HepG2 (cell line): ENCODE data around the gene DCDC2C. TPM values are rescaled to one million over a fixed set of nuclear protein-coding genes. Genes with fewer than 3 reads are reported as not detected.

Source experiments
- ATAC-seq: fragments of 200-7000 bp; cut with Tn5 transposase; 3 replicates; pipeline ENCODE4 v1.9.1; 2020; ENCODE audit warnings: mild to moderate bottlenecking, moderate library complexity
- BruUV-seq: library from RNA; stranded (reverse); fragments of 400-500 nt; replicated peaks from 2 replicates; lab custom pipeline; 2021; lab: Mats Ljungman, UMichigan
- CTCF ChIA-PET: fragments of 300-600 bp; formaldehyde crosslinking; extraction: SDS; loops from one replicate; lab custom pipeline; 2021; ENCODE audit warnings: low total read pairs, inconsistent platforms, low intra/inter-chr PET ratio; lab: Yijun Ruan, JAX
- POLR2A ChIA-PET: fragments of 350-600 bp; sonication (Branson Sonifier 250); formaldehyde crosslinking; loops from one replicate; lab custom pipeline; 2020; ENCODE audit warnings: antibody characterized with exemption, inconsistent platforms; lab: Yijun Ruan, JAX
- DNase-seq: peaks from one replicate; pipeline ENCODE4 v3.0.0-alpha.2; 2015; ENCODE audit warnings: low spot score
- FAIRE-seq: peaks from 3 replicates; lab custom pipeline; 2011; peaks lifted over from hg19 to GRCh38; lab: Jason Lieb, UNC
- H2AFZ ChIP-seq: one replicate; pipeline ENCODE4 v1.6.1; 2011; ENCODE audit warnings: low read length, inconsistent platforms
- H3K27ac ChIP-seq: fragments of 300-600 bp; 3 replicates; pipeline ENCODE4 v1.8.0; 2011; ENCODE audit warnings: mixed run types, mild to moderate bottlenecking, mixed read lengths, low read length, inconsistent platforms; ENCODE audit not compliant: insufficient read depth; ENCODE audit errors: extremely low read length
- H3K27me3 ChIP-seq, 2 experiments: fragments of 200-600 bp in 1 of 2; 2 replicates in 1 of 2; 3 replicates in 1 of 2; pipeline versions ENCODE4 v1.6.0 to v1.8.0; 2011; ENCODE audit warnings: low read length in 2 of 2, mild to moderate bottlenecking in 2 of 2, moderate library complexity in 2 of 2, inconsistent platforms in 1 of 2; ENCODE audit not compliant: insufficient read depth in 2 of 2, control insufficient read depth in 1 of 2
- H3K36me3 ChIP-seq, 2 experiments: fragments of 200-600 bp in 1 of 2; replicated peaks in 1 of 2; 2 replicates in 1 of 2; 3 replicates in 1 of 2; pipeline versions ENCODE4 v1.5.1 to v1.8.0; 2011; ENCODE audit warnings: low read length in 2 of 2, inconsistent platforms in 1 of 2; ENCODE audit not compliant: insufficient read depth in 2 of 2, control insufficient read depth in 1 of 2
- H3K4me1 ChIP-seq: 2 replicates; pipeline ENCODE4 v1.5.1; 2012; ENCODE audit warnings: low read length, inconsistent platforms; ENCODE audit not compliant: insufficient read depth
- H3K4me2 ChIP-seq: 2 replicates; pipeline ENCODE4 v1.6.0; 2011; ENCODE audit warnings: low read depth, low read length, inconsistent platforms
- H3K4me3 ChIP-seq, 3 experiments: fragments of 200-600 bp in 1 of 3; sonication (generic), shearing (Covaris generic) in 1 of 3; replicated peaks in 1 of 3; 2 replicates each; pipeline ENCODE4 v1.5.1; 2011 to 2016; ENCODE audit warnings: low read length in 3 of 3, inconsistent platforms in 2 of 3, low read depth in 2 of 3, mild to moderate bottlenecking in 2 of 3, control low read depth in 1 of 3, mixed read lengths in 1 of 3; ENCODE audit not compliant: insufficient read depth in 1 of 3
- H3K79me2 ChIP-seq: one replicate; pipeline ENCODE4 v1.6.1; 2011; ENCODE audit warnings: low read length, inconsistent platforms; ENCODE audit not compliant: insufficient read depth
- H3K9ac ChIP-seq: 2 replicates; pipeline ENCODE4 v1.6.0; 2011; ENCODE audit warnings: mild to moderate bottlenecking, low read depth, low read length, inconsistent platforms; ENCODE audit not compliant: insufficient read depth
- H3K9me3 ChIP-seq: 2 replicates; pipeline ENCODE4 v1.5.1; 2012; ENCODE audit warnings: mild to moderate bottlenecking, low read length
- H4K20me1 ChIP-seq: 2 replicates; pipeline ENCODE4 v1.6.0; 2011; ENCODE audit warnings: inconsistent platforms, mild to moderate bottlenecking, low read length, moderate library complexity; ENCODE audit not compliant: insufficient read depth
- ATF7 ChIP-seq, 2 experiments: fragments of 450-650 bp in 1 of 2; sonication (generic) in 1 of 2; formaldehyde crosslinking in 1 of 2; IDR thresholded peaks; 2 replicates each; pipeline versions ENCODE4 v1.4.0 to v1.6.1; 2016 to 2020; ENCODE audit warnings: antibody characterized with exemption in 1 of 2, mild to moderate bottlenecking in 1 of 2, missing genetic modification reagents in 1 of 2
- CREM ChIP-seq, 2 experiments: sonication (generic) in 1 of 2; formaldehyde crosslinking in 1 of 2; IDR thresholded peaks; 2 replicates each; pipeline versions ENCODE4 v1.4.0 to v1.6.1; 2016 to 2020; ENCODE audit warnings: antibody characterized with exemption in 1 of 2, mild to moderate bottlenecking in 1 of 2, missing genetic modification reagents in 1 of 2
- CTCF ChIP-seq: sonication (generic); formaldehyde crosslinking; IDR thresholded peaks from 2 replicates; pipeline ENCODE4 v1.5.0; 2020; ENCODE audit warnings: mild to moderate bottlenecking, missing genetic modification reagents, moderate library complexity
- EEA1 ChIP-seq: sonication (generic); formaldehyde crosslinking; IDR thresholded peaks from 2 replicates; pipeline ENCODE4 v1.5.1; 2020; ENCODE audit warnings: mild to moderate bottlenecking, missing genetic modification reagents, borderline replicate concordance
- FOXP1 ChIP-seq, 2 experiments: fragments of 450-650 bp in 1 of 2; IDR thresholded peaks; 2 replicates each; pipeline ENCODE4 v1.6.1; 2017 to 2018; ENCODE audit warnings: antibody characterized with exemption in 1 of 2
- GPN1 ChIP-seq: sonication (generic); formaldehyde crosslinking; IDR thresholded peaks from 2 replicates; pipeline ENCODE4 v1.5.1; 2020; ENCODE audit warnings: missing genetic modification reagents, borderline replicate concordance
- KLF12 ChIP-seq: sonication (generic); formaldehyde crosslinking; IDR thresholded peaks from 2 replicates; pipeline ENCODE4 v1.4.0; 2020; ENCODE audit warnings: missing genetic modification reagents, borderline replicate concordance
- KMT2A ChIP-seq: sonication (generic); formaldehyde crosslinking; IDR thresholded peaks from 2 replicates; pipeline ENCODE4 v1.4.0; 2020; ENCODE audit warnings: missing genetic modification reagents
- MNT ChIP-seq: fragments of 450-650 bp; IDR thresholded peaks from 2 replicates; pipeline ENCODE4 v1.6.1; 2016
- ONECUT2 ChIP-seq: sonication (generic); formaldehyde crosslinking; IDR thresholded peaks from 2 replicates; pipeline ENCODE4 v1.4.0; 2020; ENCODE audit warnings: missing genetic modification reagents
- SALL1 ChIP-seq: sonication (generic); formaldehyde crosslinking; IDR thresholded peaks from 2 replicates; pipeline ENCODE4 v1.8.0; 2022; ENCODE audit warnings: mild to moderate bottlenecking, missing genetic modification reagents
- WIZ ChIP-seq: sonication (generic); formaldehyde crosslinking; IDR thresholded peaks from 2 replicates; pipeline ENCODE4 v1.5.1; 2020; ENCODE audit warnings: mild to moderate bottlenecking, missing genetic modification reagents
- ZNF12 ChIP-seq: sonication (generic); formaldehyde crosslinking; IDR thresholded peaks from 2 replicates; pipeline ENCODE4 v1.5.0; 2020; ENCODE audit warnings: missing genetic modification reagents
- ZNF33A ChIP-seq: sonication (generic); formaldehyde crosslinking; IDR thresholded peaks from 2 replicates; pipeline ENCODE4 v1.5.1; 2020; ENCODE audit warnings: missing genetic modification reagents, mild to moderate bottlenecking, moderate library complexity, borderline replicate concordance
- WGBS: methylation state at CpG from one replicate; pipeline ENCODE4 v1.1.6; 2017; ENCODE audit warnings: low lambda C conversion rate; 5-methylcytosine and 5-hydroxymethylcytosine counted together
- in situ Hi-C: cut with HindIII; loops from 2 replicates; pipeline ENCODE4 v1.10.0; 2017; ENCODE audit warnings: low pct_unique_long_range_greater_than_20kb; ENCODE audit not compliant: extremely low pct_ligation_motif_present
- intact Hi-C: fragments of 100-400 bp; cut with micrococcal nuclease; formaldehyde crosslinking; loops from one replicate; pipeline ENCODE4 v1.10.0; 2022; ENCODE audit not compliant: unreplicated experiment
- polyA plus RNA-seq, 8 experiments: library from polyadenylated mRNA; depleted of rRNA in 3 of 8; stranded (reverse) in 7 of 8; unstranded in 1 of 8; fragments of >200 nt; fragmentation: Illumina TruSeq in 4 of 8; extraction: Trizol in 4 of 8; gene quantifications; 2 replicates each; pipeline versions ENCODE4 v1.2.1 to v1.2.3, GENCODE V29; 2011 to 2016; ENCODE audit warnings: low read depth in 4 of 8, missing spikeins in 1 of 8, mixed read lengths in 1 of 8; ENCODE audit not compliant: insufficient read depth in 1 of 8
- total RNA-seq, 5 experiments: library from RNA; depleted of rRNA; stranded (reverse); fragments of >200 nt; fragmentation: Illumina TruSeq; extraction: Trizol; gene quantifications; 2 replicates each; pipeline ENCODE4 v1.2.3, GENCODE V29; 2016; ENCODE audit warnings: low read depth in 1 of 5
- TF ChIP-seq, protein P1 (sequence below): sonication (generic); formaldehyde crosslinking; IDR thresholded peaks from 2 replicates; pipeline ENCODE4 v1.8.0; 2022; ENCODE audit warnings: mild to moderate bottlenecking, missing genetic modification reagents, moderate library complexity

DCDC2C gene
- total and polyA plus RNA-seq, 2 of the 13 experiments (the other 11 are each of a cell fraction or from before 2014, with no cell fraction given) = not detected

DNA sequence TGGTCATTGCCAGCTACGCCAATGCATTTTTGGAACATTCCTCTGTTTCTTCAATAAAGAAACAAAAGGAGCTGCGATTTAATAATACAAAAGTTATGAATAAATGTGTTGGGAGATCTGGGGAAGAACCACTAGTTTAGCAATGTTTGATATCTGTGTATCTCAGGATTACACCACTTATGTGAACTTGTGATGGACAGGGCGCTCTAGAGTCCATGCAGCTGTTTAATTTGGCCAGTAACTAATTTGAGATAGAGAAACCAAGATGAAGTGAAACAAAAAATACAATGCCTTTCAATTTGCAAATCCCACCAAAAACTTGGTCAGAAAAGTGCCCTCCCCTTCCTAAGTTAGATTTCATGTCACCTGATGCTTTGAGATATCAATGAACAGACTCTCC is 6.8 kb upstream of the DCDC2C start:
- H3K4me2 ChIP-seq = no peak overlapping the region
- no peak overlapping the region for H2AFZ ChIP-seq
- no peak overlapping the region for H3K9ac ChIP-seq
- in situ Hi-C loops = no loop called here
- DNase-seq (no peak), ATAC-seq (no peak), FAIRE-seq (no peak)
- no peak for TF ChIP-seq ZNF33A (CRISPR knock-in tag)
- TF ChIP-seq MNT = no peak
- TF ChIP-seq KMT2A (CRISPR knock-in tag) = no peak
- TF ChIP-seq SALL1 (CRISPR knock-in tag) = no peak
- no peak for TF ChIP-seq ZNF12 (CRISPR knock-in tag)
- TF ChIP-seq FOXP1 (IDR thresholded peaks at IDR 0.05) = no peak
- TF ChIP-seq FOXP1 (CRISPR knock-in tag; IDR thresholded peaks at IDR 0.05) = no peak
- H3K27me3 ChIP-seq = peaks cover 0 to 10% of the 10 kb centered on the region in 2 experiments; a peak in 1 of 5 replicates
- WGBS = 40% methylated on average over 3 of the region's 3 CpGs
- no peak overlapping the region for H3K4me3 ChIP-seq
- H3K36me3 ChIP-seq = no peaks in the 10 kb centered on the region
- CTCF ChIA-PET = no interaction called here
- H3K4me1 ChIP-seq = no peaks in the 10 kb centered on the region
- BruUV-seq = no TSS peak
- H3K27ac ChIP-seq = no peak overlapping the region
- H3K9me3 ChIP-seq = no peaks in the 10 kb centered on the region
- H3K79me2 ChIP-seq = no peaks in the 10 kb centered on the region
- no peaks in the 10 kb centered on the region for H4K20me1 ChIP-seq
- intact Hi-C loops = no loop called here
- POLR2A ChIA-PET = no interaction called here

- in situ Hi-C loops = no loop called here
- Histone ChIP-seq H2AFZ (no peak overlapping the region), H3K9ac (no peak overlapping the region), H3K4me2 (no peak overlapping the region), H3K9me3 (no peaks in the 10 kb centered on the region), H3K4me3 (no peak overlapping the region), H3K4me1 (no peaks in the 10 kb centered on the region), H3K36me3 (no peaks in the 10 kb centered on the region), H3K27me3 (peaks cover 0 to 3% of the 10 kb centered on the region in 2 experiments; a peak in 1 of 5 replicates), H4K20me1 (no peaks in the 10 kb centered on the region), H3K27ac (no peak overlapping the region), H3K79me2 (no peaks in the 10 kb centered on the region)
- WGBS = 56% methylated on average over 5 of the region's 5 CpGs
- FAIRE-seq = no peak
- ChIA-PET POLR2A (no interaction called here), CTCF (no interaction called here)
- DNase-seq = no peak
- no TSS peak for BruUV-seq
- intact Hi-C loops = no loop called here
- no peak for ATAC-seq
- no peak for TF ChIP-seq CREM (IDR thresholded peaks at IDR 0.05)
- no peak for TF ChIP-seq CREM (CRISPR knock-in tag; IDR thresholded peaks at IDR 0.05)
- no peak for TF ChIP-seq KLF12
- no peak for TF ChIP-seq EEA1 (CRISPR knock-in tag)
- no peak for TF ChIP-seq GPN1
- TF ChIP-seq, protein P1, sequence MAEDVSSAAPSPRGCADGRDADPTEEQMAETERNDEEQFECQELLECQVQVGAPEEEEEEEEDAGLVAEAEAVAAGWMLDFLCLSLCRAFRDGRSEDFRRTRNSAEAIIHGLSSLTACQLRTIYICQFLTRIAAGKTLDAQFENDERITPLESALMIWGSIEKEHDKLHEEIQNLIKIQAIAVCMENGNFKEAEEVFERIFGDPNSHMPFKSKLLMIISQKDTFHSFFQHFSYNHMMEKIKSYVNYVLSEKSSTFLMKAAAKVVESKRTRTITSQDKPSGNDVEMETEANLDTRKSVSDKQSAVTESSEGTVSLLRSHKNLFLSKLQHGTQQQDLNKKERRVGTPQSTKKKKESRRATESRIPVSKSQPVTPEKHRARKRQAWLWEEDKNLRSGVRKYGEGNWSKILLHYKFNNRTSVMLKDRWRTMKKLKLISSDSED (CRISPR knock-in tag) = no peak
- no peak for TF ChIP-seq ATF7 (IDR thresholded peaks at IDR 0.05)
- no peak for TF ChIP-seq ATF7 (CRISPR knock-in tag; IDR thresholded peaks at IDR 0.05)
- TF ChIP-seq CTCF (CRISPR knock-in tag) = no peak
- no peak for TF ChIP-seq ONECUT2 (CRISPR knock-in tag)
- TF ChIP-seq WIZ (CRISPR knock-in tag) = no peak
Observed at GRCh38 chr2:3701071-3701470, 2.3 kb upstream of the DCDC2C start.
